ENCODE data around the gene ADAMTS1. TPM values are rescaled to one million over a fixed set of nuclear protein-coding genes. Genes with fewer than 3 reads are reported as not detected.

ADAMTS1 gene
- total RNA-seq, 1 experiment from 2014 or later = 35.6 TPM

DNA sequence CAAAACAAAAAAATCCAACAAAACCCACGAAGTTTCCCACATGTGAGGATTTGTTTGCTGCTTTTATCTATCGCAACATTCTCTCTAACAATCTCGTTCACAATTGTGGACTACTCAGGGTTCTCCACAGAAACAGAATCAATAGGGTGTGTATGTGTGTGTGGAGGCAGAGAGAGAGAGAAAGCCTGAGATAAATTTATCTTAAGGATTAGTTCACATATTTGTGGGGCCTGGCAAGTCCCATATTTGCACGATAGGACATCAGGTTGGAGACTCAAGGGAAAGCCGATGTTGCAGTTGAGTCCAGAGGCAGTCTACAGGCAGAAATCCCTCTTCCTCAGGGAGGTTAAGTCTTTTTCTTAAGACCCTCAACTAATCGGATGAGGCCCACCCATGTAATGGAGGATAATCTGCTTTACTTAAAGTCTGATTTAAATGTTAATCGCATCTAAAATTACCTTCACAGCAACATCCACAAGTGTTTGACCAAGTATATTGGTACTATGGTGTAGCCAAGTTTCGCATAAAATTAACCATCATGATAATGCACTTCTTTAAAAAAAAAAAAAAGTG, 31.7 kb downstream of the ADAMTS1 start:
- DNase-seq (ENCODE audit: low spot score) (no peak), ATAC-seq (no peak)
- CTCF ChIA-PET = interaction anchor here (1.1 kb wide), 1 partner anchor 81 kb away, joined by 4 read pairs; no protein-coding TSS in a partner anchor
- TF ChIP-seq ZNF121 (CRISPR knock-in tag; IDR thresholded peaks at IDR 0.05) (no peak), ELF4 (CRISPR knock-in tag; IDR thresholded peaks at IDR 0.05; ENCODE audit: low read depth) (no peak), ZBTB21 (CRISPR knock-in tag; IDR thresholded peaks at IDR 0.05; ENCODE audit: borderline replicate concordance) (no peak), RELA (CRISPR knock-in tag; IDR thresholded peaks at IDR 0.05; ENCODE audit: borderline replicate concordance) (no peak)
- TF ChIP-seq, protein P1, sequence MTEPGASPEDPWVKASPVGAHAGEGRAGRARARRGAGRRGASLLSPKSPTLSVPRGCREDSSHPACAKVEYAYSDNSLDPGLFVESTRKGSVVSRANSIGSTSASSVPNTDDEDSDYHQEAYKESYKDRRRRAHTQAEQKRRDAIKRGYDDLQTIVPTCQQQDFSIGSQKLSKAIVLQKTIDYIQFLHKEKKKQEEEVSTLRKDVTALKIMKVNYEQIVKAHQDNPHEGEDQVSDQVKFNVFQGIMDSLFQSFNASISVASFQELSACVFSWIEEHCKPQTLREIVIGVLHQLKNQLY (CRISPR knock-in tag; IDR thresholded peaks at IDR 0.05) = no peak
- TF ChIP-seq, protein P2, sequence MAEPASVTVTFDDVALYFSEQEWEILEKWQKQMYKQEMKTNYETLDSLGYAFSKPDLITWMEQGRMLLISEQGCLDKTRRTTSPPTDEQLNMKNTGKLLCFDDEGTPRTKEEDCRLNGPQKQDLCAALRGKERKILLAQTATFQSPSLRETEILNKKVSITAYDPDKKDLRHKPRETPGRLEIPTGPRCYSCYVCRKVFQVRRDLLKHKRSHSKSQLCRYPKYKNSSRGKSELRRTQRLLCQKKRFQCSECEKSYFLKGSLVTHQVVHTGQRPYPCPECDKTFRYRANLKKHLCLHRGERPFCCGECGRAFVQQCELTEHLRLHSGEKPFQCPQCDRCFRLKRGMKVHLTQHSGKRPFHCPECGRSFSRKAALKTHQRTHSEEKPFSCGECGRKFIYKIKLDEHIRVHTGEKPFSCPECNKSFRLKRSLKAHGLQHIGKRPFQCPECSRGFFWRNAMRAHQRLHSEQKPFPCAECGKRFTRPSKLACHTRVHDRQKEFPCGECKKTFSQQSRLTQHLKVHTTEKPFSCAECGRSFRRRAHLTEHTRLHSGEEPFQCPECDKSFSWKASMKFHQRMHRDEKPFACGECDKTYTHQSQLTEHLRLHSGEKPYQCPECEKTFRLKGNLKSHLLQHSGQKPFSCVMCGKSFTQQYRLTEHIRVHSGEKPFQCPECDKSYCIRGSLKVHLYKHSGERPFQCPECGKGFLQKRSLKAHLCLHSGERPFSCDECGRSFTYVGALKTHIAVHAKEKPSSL (CRISPR knock-in tag; conservative IDR thresholded peaks at IDR 0.05) = no peak
- no peak overlapping the region for H3K27ac Mint-ChIP-seq
- H3K4me3 Mint-ChIP-seq = no peak overlapping the region
- H3K4me1 Mint-ChIP-seq = no peaks in the 10 kb centered on the region; the same call in 1 of the 2 replicates
- no peaks in the 10 kb centered on the region for H3K27me3 Mint-ChIP-seq (ENCODE audit: low read depth)
- H3K36me3 Mint-ChIP-seq = no peaks in the 10 kb centered on the region
- no peaks in the 10 kb centered on the region for H3K9me3 Mint-ChIP-seq
- POLR2A ChIA-PET = no interaction called here

DNA sequence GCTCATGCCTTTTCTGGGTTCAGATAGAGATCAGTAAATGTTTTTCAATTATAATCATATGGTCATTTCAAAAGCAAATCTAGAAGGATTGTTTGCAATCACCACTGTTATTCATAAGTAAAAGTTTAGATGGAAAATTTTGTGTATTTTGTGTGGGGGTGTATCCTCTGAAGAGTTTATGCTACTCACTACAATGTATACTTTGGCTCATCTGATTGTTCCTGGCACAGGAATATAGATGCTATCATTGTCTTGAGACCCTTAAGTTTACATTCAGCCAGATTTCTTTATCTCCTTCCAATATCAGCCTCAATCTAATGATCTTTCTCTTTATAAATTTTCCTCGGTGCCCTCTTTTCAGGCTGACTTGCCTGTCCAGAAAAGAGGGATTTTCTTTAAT, 33.0 kb downstream of the ADAMTS1 start:
- TF ChIP-seq GTF2I (CRISPR knock-in tag; conservative IDR thresholded peaks at IDR 0.05) (no peak), SMAD3 (CRISPR knock-in tag; IDR thresholded peaks at IDR 0.05; ENCODE audit: borderline replicate concordance) (no peak), ELF4 (CRISPR knock-in tag; IDR thresholded peaks at IDR 0.05; ENCODE audit: low read depth) (no peak), SMAD4 (CRISPR knock-in tag; IDR thresholded peaks at IDR 0.05) (no peak), NFATC4 (CRISPR knock-in tag; IDR thresholded peaks at IDR 0.05) (no peak), ZNF232 (CRISPR knock-in tag; IDR thresholded peaks at IDR 0.05) (no peak), GABPB1 (CRISPR knock-in tag; IDR thresholded peaks at IDR 0.05) (no peak)
- TF ChIP-seq, protein P3, sequence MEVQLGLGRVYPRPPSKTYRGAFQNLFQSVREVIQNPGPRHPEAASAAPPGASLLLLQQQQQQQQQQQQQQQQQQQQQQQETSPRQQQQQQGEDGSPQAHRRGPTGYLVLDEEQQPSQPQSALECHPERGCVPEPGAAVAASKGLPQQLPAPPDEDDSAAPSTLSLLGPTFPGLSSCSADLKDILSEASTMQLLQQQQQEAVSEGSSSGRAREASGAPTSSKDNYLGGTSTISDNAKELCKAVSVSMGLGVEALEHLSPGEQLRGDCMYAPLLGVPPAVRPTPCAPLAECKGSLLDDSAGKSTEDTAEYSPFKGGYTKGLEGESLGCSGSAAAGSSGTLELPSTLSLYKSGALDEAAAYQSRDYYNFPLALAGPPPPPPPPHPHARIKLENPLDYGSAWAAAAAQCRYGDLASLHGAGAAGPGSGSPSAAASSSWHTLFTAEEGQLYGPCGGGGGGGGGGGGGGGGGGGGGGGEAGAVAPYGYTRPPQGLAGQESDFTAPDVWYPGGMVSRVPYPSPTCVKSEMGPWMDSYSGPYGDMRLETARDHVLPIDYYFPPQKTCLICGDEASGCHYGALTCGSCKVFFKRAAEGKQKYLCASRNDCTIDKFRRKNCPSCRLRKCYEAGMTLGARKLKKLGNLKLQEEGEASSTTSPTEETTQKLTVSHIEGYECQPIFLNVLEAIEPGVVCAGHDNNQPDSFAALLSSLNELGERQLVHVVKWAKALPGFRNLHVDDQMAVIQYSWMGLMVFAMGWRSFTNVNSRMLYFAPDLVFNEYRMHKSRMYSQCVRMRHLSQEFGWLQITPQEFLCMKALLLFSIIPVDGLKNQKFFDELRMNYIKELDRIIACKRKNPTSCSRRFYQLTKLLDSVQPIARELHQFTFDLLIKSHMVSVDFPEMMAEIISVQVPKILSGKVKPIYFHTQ (CRISPR knock-in tag; IDR thresholded peaks at IDR 0.05) = no peak
- TF ChIP-seq, protein P4, sequence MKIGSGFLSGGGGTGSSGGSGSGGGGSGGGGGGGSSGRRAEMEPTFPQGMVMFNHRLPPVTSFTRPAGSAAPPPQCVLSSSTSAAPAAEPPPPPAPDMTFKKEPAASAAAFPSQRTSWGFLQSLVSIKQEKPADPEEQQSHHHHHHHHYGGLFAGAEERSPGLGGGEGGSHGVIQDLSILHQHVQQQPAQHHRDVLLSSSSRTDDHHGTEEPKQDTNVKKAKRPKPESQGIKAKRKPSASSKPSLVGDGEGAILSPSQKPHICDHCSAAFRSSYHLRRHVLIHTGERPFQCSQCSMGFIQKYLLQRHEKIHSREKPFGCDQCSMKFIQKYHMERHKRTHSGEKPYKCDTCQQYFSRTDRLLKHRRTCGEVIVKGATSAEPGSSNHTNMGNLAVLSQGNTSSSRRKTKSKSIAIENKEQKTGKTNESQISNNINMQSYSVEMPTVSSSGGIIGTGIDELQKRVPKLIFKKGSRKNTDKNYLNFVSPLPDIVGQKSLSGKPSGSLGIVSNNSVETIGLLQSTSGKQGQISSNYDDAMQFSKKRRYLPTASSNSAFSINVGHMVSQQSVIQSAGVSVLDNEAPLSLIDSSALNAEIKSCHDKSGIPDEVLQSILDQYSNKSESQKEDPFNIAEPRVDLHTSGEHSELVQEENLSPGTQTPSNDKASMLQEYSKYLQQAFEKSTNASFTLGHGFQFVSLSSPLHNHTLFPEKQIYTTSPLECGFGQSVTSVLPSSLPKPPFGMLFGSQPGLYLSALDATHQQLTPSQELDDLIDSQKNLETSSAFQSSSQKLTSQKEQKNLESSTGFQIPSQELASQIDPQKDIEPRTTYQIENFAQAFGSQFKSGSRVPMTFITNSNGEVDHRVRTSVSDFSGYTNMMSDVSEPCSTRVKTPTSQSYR (CRISPR knock-in tag; IDR thresholded peaks at IDR 0.05) = no peak
- TF ChIP-seq, protein P5, sequence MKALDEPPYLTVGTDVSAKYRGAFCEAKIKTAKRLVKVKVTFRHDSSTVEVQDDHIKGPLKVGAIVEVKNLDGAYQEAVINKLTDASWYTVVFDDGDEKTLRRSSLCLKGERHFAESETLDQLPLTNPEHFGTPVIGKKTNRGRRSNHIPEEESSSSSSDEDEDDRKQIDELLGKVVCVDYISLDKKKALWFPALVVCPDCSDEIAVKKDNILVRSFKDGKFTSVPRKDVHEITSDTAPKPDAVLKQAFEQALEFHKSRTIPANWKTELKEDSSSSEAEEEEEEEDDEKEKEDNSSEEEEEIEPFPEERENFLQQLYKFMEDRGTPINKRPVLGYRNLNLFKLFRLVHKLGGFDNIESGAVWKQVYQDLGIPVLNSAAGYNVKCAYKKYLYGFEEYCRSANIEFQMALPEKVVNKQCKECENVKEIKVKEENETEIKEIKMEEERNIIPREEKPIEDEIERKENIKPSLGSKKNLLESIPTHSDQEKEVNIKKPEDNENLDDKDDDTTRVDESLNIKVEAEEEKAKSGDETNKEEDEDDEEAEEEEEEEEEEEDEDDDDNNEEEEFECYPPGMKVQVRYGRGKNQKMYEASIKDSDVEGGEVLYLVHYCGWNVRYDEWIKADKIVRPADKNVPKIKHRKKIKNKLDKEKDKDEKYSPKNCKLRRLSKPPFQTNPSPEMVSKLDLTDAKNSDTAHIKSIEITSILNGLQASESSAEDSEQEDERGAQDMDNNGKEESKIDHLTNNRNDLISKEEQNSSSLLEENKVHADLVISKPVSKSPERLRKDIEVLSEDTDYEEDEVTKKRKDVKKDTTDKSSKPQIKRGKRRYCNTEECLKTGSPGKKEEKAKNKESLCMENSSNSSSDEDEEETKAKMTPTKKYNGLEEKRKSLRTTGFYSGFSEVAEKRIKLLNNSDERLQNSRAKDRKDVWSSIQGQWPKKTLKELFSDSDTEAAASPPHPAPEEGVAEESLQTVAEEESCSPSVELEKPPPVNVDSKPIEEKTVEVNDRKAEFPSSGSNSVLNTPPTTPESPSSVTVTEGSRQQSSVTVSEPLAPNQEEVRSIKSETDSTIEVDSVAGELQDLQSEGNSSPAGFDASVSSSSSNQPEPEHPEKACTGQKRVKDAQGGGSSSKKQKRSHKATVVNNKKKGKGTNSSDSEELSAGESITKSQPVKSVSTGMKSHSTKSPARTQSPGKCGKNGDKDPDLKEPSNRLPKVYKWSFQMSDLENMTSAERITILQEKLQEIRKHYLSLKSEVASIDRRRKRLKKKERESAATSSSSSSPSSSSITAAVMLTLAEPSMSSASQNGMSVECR (CRISPR knock-in tag; IDR thresholded peaks at IDR 0.05; ENCODE audit: borderline replicate concordance) = no peak
- no peak overlapping the region for H3K4me3 Mint-ChIP-seq
- no peaks in the 10 kb centered on the region for H3K9me3 Mint-ChIP-seq

More for the DNA sequence above, 33.0 kb downstream of the ADAMTS1 start:
- H3K27me3 Mint-ChIP-seq (ENCODE audit: low read depth) = no peaks in the 10 kb centered on the region
- POLR2A ChIA-PET = no interaction called here
- CTCF ChIA-PET = no interaction called here
- ATAC-seq (no peak), DNase-seq (ENCODE audit: low spot score) (no peak)
- H3K27ac Mint-ChIP-seq = no peak overlapping the region
- H3K36me3 Mint-ChIP-seq = no peaks in the 10 kb centered on the region
- H3K4me1 Mint-ChIP-seq = no peaks in the 10 kb centered on the region

All from WTC11 (cell line).